Adrenal gland (tissue), 5 donors: ENCODE measurements around the gene PLSCR5.

ENCODE experiments used
- CTCF ChIP-seq, 6 experiments: fragments of 450-650 bp in 4 of 6; fragments of 200-600 bp in 2 of 6; sonication (generic) in 1 of 6; IDR thresholded peaks; 1 replicate in 5 of 6; 2 replicates in 1 of 6; pipeline versions ENCODE4 v1.5.1 to v1.8.0; 2016 to 2021; ENCODE audit warnings: antibody characterized with exemption in 6 of 6, mild to moderate bottlenecking in 2 of 6, moderate library complexity in 1 of 6
- POLR2A ChIP-seq, 2 donors: fragments of 450-650 bp; IDR thresholded peaks; one replicate each; pipeline ENCODE4 v1.6.1; 2017; ENCODE audit warnings: antibody characterized with exemption in 2 of 2, mild to moderate bottlenecking in 2 of 2, moderate library complexity in 1 of 2
- donor health status: DM: no; HTN: no; CAD: no.

GRCh38 chr3:146536681-146537080 lies 68.5 kb downstream of the PLSCR5 start:
- TF ChIP-seq CTCF (IDR thresholded peaks at IDR 0.05), result no peak
- no peak for TF ChIP-seq POLR2A (IDR thresholded peaks at IDR 0.05)
